Keratinocyte (primary cell): ENCODE data around the gene TRIM10. TPM values are rescaled to one million over a fixed set of nuclear protein-coding genes. Genes with fewer than 3 reads are reported as not detected.

Experiments
- DNase-seq: peaks from one replicate; pipeline ENCODE4 v3.0.0-alpha.2; 2011; ENCODE audit warnings: low read depth, missing footprints, low spot score
- FAIRE-seq: peaks from 2 replicates; lab custom pipeline; 2011; peaks lifted over from hg19 to GRCh38; lab: Jason Lieb, UNC
- H2AFZ ChIP-seq: 2 replicates; pipeline ENCODE4 v1.6.0; 2012; ENCODE audit warnings: low read length, control low read depth, inconsistent platforms; ENCODE audit not compliant: control insufficient read depth
- H3K27ac ChIP-seq: 2 replicates; pipeline ENCODE4 v1.5.1; 2011; ENCODE audit warnings: low read length; ENCODE audit not compliant: control insufficient read depth, insufficient read depth
- H3K27me3 ChIP-seq: 3 replicates; pipeline ENCODE4 v1.6.0; 2011; ENCODE audit warnings: low read length; ENCODE audit not compliant: control insufficient read depth, insufficient read depth; ENCODE audit errors: extremely low read depth
- H3K36me3 ChIP-seq, 2 experiments: 2 replicates in 1 of 2; 3 replicates in 1 of 2; pipeline ENCODE4 v1.5.1; 2011; ENCODE audit warnings: low read length in 2 of 2, mild to moderate bottlenecking in 1 of 2; ENCODE audit not compliant: control insufficient read depth in 2 of 2, insufficient read depth in 2 of 2; ENCODE audit errors: extremely low read depth in 1 of 2
- H3K4me1 ChIP-seq: 3 replicates; pipeline ENCODE4 v1.5.1; 2011; ENCODE audit warnings: low read length; ENCODE audit not compliant: control insufficient read depth, insufficient read depth; ENCODE audit errors: extremely low read depth
- H3K4me2 ChIP-seq: 3 replicates; pipeline ENCODE4 v1.6.0; 2011; ENCODE audit warnings: low read depth, low read length; ENCODE audit not compliant: control insufficient read depth, insufficient read depth; ENCODE audit errors: extremely low read depth
- H3K4me3 ChIP-seq, 3 experiments: fragments of 200-600 bp in 1 of 3; sonication (generic) in 1 of 3; 2 replicates in 2 of 3; 3 replicates in 1 of 3; pipeline ENCODE4 v1.5.1; 2011 to 2016; ENCODE audit warnings: low read length in 3 of 3, mild to moderate bottlenecking in 3 of 3, control low read depth in 2 of 3, inconsistent platforms in 1 of 3, low read depth in 1 of 3, mixed read lengths in 1 of 3, mixed run types in 1 of 3, moderate library complexity in 1 of 3; ENCODE audit not compliant: control insufficient read depth in 2 of 3, insufficient read depth in 2 of 3; ENCODE audit errors: extremely low read depth in 1 of 3
- H3K79me2 ChIP-seq: 2 replicates; pipeline ENCODE4 v1.6.0; 2012; ENCODE audit warnings: low read length; ENCODE audit not compliant: control insufficient read depth, insufficient read depth
- H3K9ac ChIP-seq: 3 replicates; pipeline ENCODE4 v1.6.0; 2011; ENCODE audit warnings: low read length; ENCODE audit not compliant: control insufficient read depth, insufficient read depth; ENCODE audit errors: extremely low read depth
- H3K9me1 ChIP-seq: 3 replicates; pipeline ENCODE4 v1.6.0; 2011; ENCODE audit warnings: low read length; ENCODE audit not compliant: control insufficient read depth, insufficient read depth; ENCODE audit errors: extremely low read depth
- H3K9me3 ChIP-seq: 2 replicates; pipeline ENCODE4 v1.5.1; 2012; ENCODE audit warnings: low read depth, low read length; ENCODE audit not compliant: control insufficient read depth
- H4K20me1 ChIP-seq: 3 replicates; pipeline ENCODE4 v1.6.0; 2011; ENCODE audit warnings: low read length; ENCODE audit not compliant: control insufficient read depth, insufficient read depth; ENCODE audit errors: extremely low read depth
- CTCF ChIP-seq, 3 experiments: IDR thresholded peaks in 1 of 3; conservative IDR thresholded peaks in 1 of 3; optimal IDR thresholded peaks in 1 of 3; 2 replicates in 2 of 3; 3 replicates in 1 of 3; pipeline versions ENCODE3 to v1.5.1; 2011; ENCODE audit warnings: low read length in 3 of 3, mild to moderate bottlenecking in 3 of 3, moderate library complexity in 2 of 3, control low read depth in 1 of 3, inconsistent platforms in 1 of 3; ENCODE audit not compliant: insufficient read depth in 2 of 3; ENCODE audit errors: extremely low read depth in 1 of 3
- EZH2 ChIP-seq: IDR thresholded peaks from one replicate; pipeline ENCODE4 v1.6.1; 2012; ENCODE audit warnings: inconsistent platforms, mild to moderate bottlenecking, low read length, moderate library complexity
- dilution Hi-C: fragments of 300-500 bp; cut with MboI; formaldehyde crosslinking; loops from one replicate; pipeline ENCODE4 v1.7.0; 2020; ENCODE audit warnings: low sequenced_read_pairs; ENCODE audit not compliant: extremely low pct_ligation_motif_present
- polyA plus RNA-seq, 5 experiments: library from polyadenylated mRNA; depleted of rRNA in 3 of 5; stranded (reverse) in 3 of 5; stranded (forward) in 1 of 5; unstranded in 1 of 5; fragments of >200 nt; gene quantifications; 1 replicate in 1 of 5; 2 replicates in 3 of 5; 3 replicates in 1 of 5; pipeline versions ENCODE4 v1.2.1 to v1.2.3, GENCODE V29; 2011 to 2012; ENCODE audit warnings: missing spikeins in 2 of 5, low read depth in 1 of 5, low replicate concordance in 1 of 5
- small RNA-seq, 3 experiments: library from RNA; depleted of rRNA; stranded (forward); fragments of <200 nt; gene quantifications; one replicate each; pipeline ENCODE3, GENCODE V24; 2012; ENCODE audit warnings: low read depth in 3 of 3, low replicate concordance in 1 of 3; ENCODE audit not compliant: insufficient read length in 3 of 3

The TRIM10 gene
- polyA plus RNA-seq, 1 donor (not counting 4 experiments of a cell fraction or from before 2014, with no cell fraction given): not detected

- Histone ChIP-seq H3K9me3 (no peaks in the 10 kb centered on the region), H2AFZ (peak overlapping the region; percentile 71), H3K4me3 (peak overlapping the region in 2 of 3 experiments; percentile 7 to 80), H3K9ac (peak overlapping the region; percentile 73), H3K4me2 (peak overlapping the region; percentile 99), H4K20me1 (no peaks in the 10 kb centered on the region), H3K36me3 (no peaks in the 10 kb centered on the region), H3K4me1 (peaks cover 34% of the 10 kb centered on the region), H3K27ac (no peak overlapping the region), H3K9me1 (no peaks in the 10 kb centered on the region), H3K27me3 (no peaks in the 10 kb centered on the region), H3K79me2 (no peaks in the 10 kb centered on the region)
- dilution Hi-C loops: no loop called here
- TF ChIP-seq CTCF (optimal IDR thresholded peaks at IDR 0.05 in 1 of 3, IDR thresholded peaks at IDR 0.05 in 1 of 3, conservative IDR thresholded peaks at IDR 0.05 in 1 of 3; ENCODE audit: extremely low read depth in 1 of 3, insufficient read depth in 2 of 3, low read length in 3 of 3) (no peak), EZH2 (no peak)
- DNase-seq: no peak
- no peak for FAIRE-seq
These were observed 58.5 kb downstream of the TRIM10 start for GRCh38 chr6:30102414-30102969.

Small RNA genes within 50 kb of the gene (small RNA-seq; reads per million reads assigned to genes)
- gene RF00554: 0 reads per million in 3 experiments

Other genes with a start within 250 kb of the TRIM10 start
- 401 to 820 TPM (median 420 TPM) in 3 replicates for gene HLA-A, start 218.7 kb downstream of the TRIM10 start, polyA plus RNA-seq
- gene POLR1H, start 99.9 kb downstream of the TRIM10 start, polyA plus RNA-seq: 27.9 to 28.8 TPM (median 28.7 TPM) in 3 replicates
- gene PPP1R11, start 94.0 kb downstream of the TRIM10 start, polyA plus RNA-seq: 51.5 to 58.0 TPM (median 54.9 TPM) in 3 replicates
- gene RNF39, start 85.4 kb downstream of the TRIM10 start, polyA plus RNA-seq: 2.8 to 4.4 TPM (median 4.2 TPM) in 3 replicates
- gene TRIM31, start 48.1 kb downstream of the TRIM10 start, polyA plus RNA-seq: 0.06 TPM in 1 of 3 replicates, not detected in the others
- gene TRIM40, start 25.1 kb downstream of the TRIM10 start, polyA plus RNA-seq: not detected in 3 replicates
- not detected in 3 replicates for gene TRIM15, start 2.3 kb upstream of the TRIM10 start, polyA plus RNA-seq
- gene TRIM26, start 52.2 kb upstream of the TRIM10 start, polyA plus RNA-seq: 34.3 to 37.1 TPM (median 34.7 TPM) in 3 replicates
- 6.4 to 7.9 TPM (median 7.4 TPM) in 3 replicates for gene TRIM39, start 165.7 kb upstream of the TRIM10 start, polyA plus RNA-seq
- 25.7 to 40.5 TPM (median 26.8 TPM) in 3 replicates for gene RPP21, start 183.9 kb upstream of the TRIM10 start, polyA plus RNA-seq